ENCODE results near the gene CEACAM4. TPM values are rescaled to one million over a fixed set of nuclear protein-coding genes. Genes with fewer than 3 reads are reported as not detected.

CEACAM4 gene
- total and polyA plus RNA-seq, 2 of the 8 experiments (the other 6 are each of a cell fraction or from before 2014, with no cell fraction given), result not detected

Small RNAs within 50 kb of the gene (small RNA-seq; reads per million reads assigned to genes)
- gene AC243960.4 (ENCODE audit: insufficient read depth), result not detected

Other genes starting within 250 kb of the CEACAM4 start
- 56.2 and 66.0 TPM in 2 replicates for gene EXOSC5, start 229.7 kb downstream of the CEACAM4 start, total RNA-seq (2021; fragmentation: NEBNext Ultra II Directional; extraction: Animal tissue kit (Norgen Biotek cat#: 25700))
- 92.8 and 125 TPM in 2 replicates for gene EXOSC5, start 229.7 kb downstream of the CEACAM4 start, polyA plus RNA-seq (2011; rRNA removed)
- 14.2 and 15.2 TPM in 2 replicates for gene BCKDHA, start 229.3 kb downstream of the CEACAM4 start, total RNA-seq (2021; fragmentation: NEBNext Ultra II Directional; extraction: Animal tissue kit (Norgen Biotek cat#: 25700))
- 69.6 and 103 TPM in 2 replicates for gene BCKDHA, start 229.3 kb downstream of the CEACAM4 start, polyA plus RNA-seq (2011; rRNA removed)
- gene B3GNT8, start 199.7 kb downstream of the CEACAM4 start, total RNA-seq (2021; fragmentation: NEBNext Ultra II Directional; extraction: Animal tissue kit (Norgen Biotek cat#: 25700)), result 0.86 and 1.6 TPM in 2 replicates
- gene B3GNT8, start 199.7 kb downstream of the CEACAM4 start, polyA plus RNA-seq (2011; rRNA removed), result 0.55 and 0.67 TPM in 2 replicates
- 86.8 and 92.2 TPM in 2 replicates for gene DMAC2, start 187.2 kb downstream of the CEACAM4 start, total RNA-seq (2021; fragmentation: NEBNext Ultra II Directional; extraction: Animal tissue kit (Norgen Biotek cat#: 25700))
- 170 and 190 TPM in 2 replicates for gene DMAC2, start 187.2 kb downstream of the CEACAM4 start, polyA plus RNA-seq (2011; rRNA removed)
- not detected in 2 replicates for gene ERICH4, start 183.9 kb downstream of the CEACAM4 start, total RNA-seq (2021; fragmentation: NEBNext Ultra II Directional; extraction: Animal tissue kit (Norgen Biotek cat#: 25700))
- not detected in 2 replicates for gene ERICH4, start 183.9 kb downstream of the CEACAM4 start, polyA plus RNA-seq (2011; rRNA removed)
- not detected in 2 replicates for gene CEACAM21, start 50.9 kb downstream of the CEACAM4 start, total RNA-seq (2021; fragmentation: NEBNext Ultra II Directional; extraction: Animal tissue kit (Norgen Biotek cat#: 25700))
- 0.06 TPM in 1 of 2 replicates, not detected in the other for gene CEACAM21, start 50.9 kb downstream of the CEACAM4 start, polyA plus RNA-seq (2011; rRNA removed)
- gene CEACAM7, start 61.2 kb upstream of the CEACAM4 start, total RNA-seq (2021; fragmentation: NEBNext Ultra II Directional; extraction: Animal tissue kit (Norgen Biotek cat#: 25700)), result not detected in 2 replicates
- not detected in 2 replicates for gene CEACAM7, start 61.2 kb upstream of the CEACAM4 start, polyA plus RNA-seq (2011; rRNA removed)
- not detected in 2 replicates for gene CEACAM5, start 81.6 kb upstream of the CEACAM4 start, total RNA-seq (2021; fragmentation: NEBNext Ultra II Directional; extraction: Animal tissue kit (Norgen Biotek cat#: 25700))
- not detected in 2 replicates for gene CEACAM5, start 81.6 kb upstream of the CEACAM4 start, polyA plus RNA-seq (2011; rRNA removed)
- gene CEACAM6, start 128.5 kb upstream of the CEACAM4 start, total RNA-seq (2021; fragmentation: NEBNext Ultra II Directional; extraction: Animal tissue kit (Norgen Biotek cat#: 25700)), result not detected in 2 replicates
- gene CEACAM6, start 128.5 kb upstream of the CEACAM4 start, polyA plus RNA-seq (2011; rRNA removed), result not detected in 2 replicates
- not detected in 2 replicates for gene CEACAM3, start 169.5 kb upstream of the CEACAM4 start, total RNA-seq (2021; fragmentation: NEBNext Ultra II Directional; extraction: Animal tissue kit (Norgen Biotek cat#: 25700))
- not detected in 2 replicates for gene CEACAM3, start 169.5 kb upstream of the CEACAM4 start, polyA plus RNA-seq (2011; rRNA removed)
- gene LYPD4, start 217.6 kb upstream of the CEACAM4 start, total RNA-seq (2021; fragmentation: NEBNext Ultra II Directional; extraction: Animal tissue kit (Norgen Biotek cat#: 25700)), result not detected in 2 replicates
- gene LYPD4, start 217.6 kb upstream of the CEACAM4 start, polyA plus RNA-seq (2011; rRNA removed), result 0.06 TPM in 1 of 2 replicates, not detected in the other
- gene DMRTC2, start 218.0 kb upstream of the CEACAM4 start, total RNA-seq (2021; fragmentation: NEBNext Ultra II Directional; extraction: Animal tissue kit (Norgen Biotek cat#: 25700)), result not detected in 2 replicates
- gene DMRTC2, start 218.0 kb upstream of the CEACAM4 start, polyA plus RNA-seq (2011; rRNA removed), result not detected in 2 replicates
- 2,817 and 2,831 TPM in 2 replicates for gene RPS19, start 233.2 kb upstream of the CEACAM4 start, total RNA-seq (2021; fragmentation: NEBNext Ultra II Directional; extraction: Animal tissue kit (Norgen Biotek cat#: 25700))
- 5,751 and 9,112 TPM in 2 replicates for gene RPS19, start 233.2 kb upstream of the CEACAM4 start, polyA plus RNA-seq (2011; rRNA removed)